HG03066 (cell line): ENCODE data around the gene LIPC.

Source experiments
- ATAC-seq: cut with Tn5 transposase; IDR thresholded peaks from one replicate; pipeline ENCODE4 v1.9.1; 2021; ENCODE audit warnings: low read depth; ENCODE audit not compliant: unreplicated experiment

The LIPC gene

DNA sequence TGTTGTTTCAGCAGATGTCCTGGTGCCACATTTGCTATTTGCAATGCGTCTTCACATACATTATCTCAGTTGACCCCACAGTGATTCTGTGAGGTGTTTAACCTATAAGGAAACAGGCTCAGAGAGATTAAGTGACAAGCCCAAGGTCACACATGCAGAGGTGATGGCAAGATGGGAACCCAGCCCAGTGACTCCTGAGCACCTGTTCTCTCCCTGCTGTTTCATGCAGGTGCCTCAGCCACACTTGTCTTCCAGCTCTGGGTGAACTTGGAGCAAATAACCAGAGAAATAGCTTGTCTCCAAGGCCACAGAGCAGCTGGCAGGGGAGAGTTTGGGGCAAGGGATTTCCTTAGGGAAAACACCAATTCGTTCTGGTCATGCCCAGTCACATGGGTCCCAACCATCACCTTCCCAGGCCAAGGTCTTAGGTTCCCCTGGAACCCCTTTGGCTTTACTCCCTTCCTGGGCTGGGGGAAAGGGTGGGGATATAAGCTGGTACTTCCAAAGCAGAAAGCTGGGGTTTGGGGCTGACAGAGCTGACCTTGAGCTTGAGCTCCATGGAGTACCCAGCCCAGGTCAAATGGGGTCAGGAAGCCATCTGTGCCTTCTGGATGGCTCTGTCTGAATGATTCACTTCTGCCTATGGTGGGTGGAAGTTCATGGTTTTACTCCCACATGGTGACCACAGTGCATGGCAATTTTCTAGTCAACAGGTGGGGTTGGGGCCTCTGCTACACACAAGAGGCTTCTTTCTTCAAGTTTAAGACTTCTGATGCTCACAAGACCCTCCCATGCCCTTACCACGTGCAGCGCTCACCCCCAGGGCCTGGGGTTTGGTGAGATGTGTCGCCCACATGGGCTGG lies 22.4 kb downstream of the LIPC start:
- peak; percentile 62 for ATAC-seq

DNA sequence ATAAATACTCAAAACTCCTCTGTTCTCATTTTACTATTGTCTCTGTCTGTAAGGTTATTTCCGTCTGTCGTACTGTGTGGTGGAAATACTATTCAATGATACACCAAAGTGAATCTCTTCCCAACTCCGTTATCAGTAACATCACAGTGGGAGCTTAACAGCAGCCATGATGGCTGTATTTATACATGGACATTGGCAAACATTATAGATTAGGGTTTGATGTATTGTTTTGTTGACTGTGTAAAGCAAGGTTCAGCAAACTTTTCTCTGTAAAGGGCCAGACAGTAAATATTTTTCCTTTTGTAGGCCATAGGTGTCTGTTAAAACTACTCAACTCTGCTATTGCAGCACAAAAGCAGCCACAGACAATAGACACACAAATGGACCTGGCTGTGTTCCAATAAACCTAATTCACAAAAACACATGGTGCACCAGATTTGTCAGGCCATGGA lies 23.2 kb downstream of the LIPC start:
- ATAC-seq = no peak

DNA sequence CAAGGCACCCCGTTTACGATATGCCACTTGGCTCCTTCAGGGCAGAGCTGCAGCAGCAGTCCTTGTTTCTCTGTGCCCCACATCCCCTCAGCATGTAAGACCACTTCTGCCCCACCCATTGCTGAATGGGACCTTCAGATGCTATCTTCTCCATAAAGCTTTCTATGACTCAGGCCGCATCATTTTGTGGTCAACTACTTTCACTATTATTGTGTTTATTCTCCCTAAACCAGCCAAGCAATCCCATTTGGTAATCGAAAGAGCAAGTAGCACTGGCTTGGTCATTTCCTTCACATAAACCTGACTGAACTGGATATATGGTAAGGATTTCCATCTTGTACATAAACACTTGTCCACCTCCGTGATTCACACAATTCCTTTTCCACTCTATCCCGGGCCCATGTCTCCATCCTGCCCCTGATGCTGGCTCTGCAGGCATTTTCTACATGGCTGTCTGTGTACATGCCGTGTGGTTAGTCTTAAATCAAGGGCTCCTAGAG lies 25.7 kb downstream of the LIPC start:
- peak; percentile 49 for ATAC-seq

DNA sequence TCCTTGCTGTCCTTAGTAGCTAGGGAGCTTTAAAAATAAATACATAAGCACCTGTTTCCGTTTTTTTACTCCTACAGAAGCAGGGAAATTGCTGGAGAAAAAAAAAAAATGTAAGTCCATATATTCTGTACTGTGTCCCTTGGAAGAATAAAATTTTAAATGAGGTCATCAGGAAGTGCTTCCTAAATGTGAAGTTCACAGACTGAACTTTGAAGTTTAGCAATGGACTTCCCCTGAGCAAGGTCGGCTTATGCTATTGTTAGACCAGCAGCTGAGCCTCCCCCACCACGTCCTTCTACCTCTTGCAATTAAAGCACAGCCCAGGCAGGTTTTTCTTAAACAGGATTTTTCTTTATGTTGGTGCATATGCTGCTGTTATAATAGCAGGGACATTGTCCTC lies 26.3 kb downstream of the LIPC start:
- no peak for ATAC-seq

DNA sequence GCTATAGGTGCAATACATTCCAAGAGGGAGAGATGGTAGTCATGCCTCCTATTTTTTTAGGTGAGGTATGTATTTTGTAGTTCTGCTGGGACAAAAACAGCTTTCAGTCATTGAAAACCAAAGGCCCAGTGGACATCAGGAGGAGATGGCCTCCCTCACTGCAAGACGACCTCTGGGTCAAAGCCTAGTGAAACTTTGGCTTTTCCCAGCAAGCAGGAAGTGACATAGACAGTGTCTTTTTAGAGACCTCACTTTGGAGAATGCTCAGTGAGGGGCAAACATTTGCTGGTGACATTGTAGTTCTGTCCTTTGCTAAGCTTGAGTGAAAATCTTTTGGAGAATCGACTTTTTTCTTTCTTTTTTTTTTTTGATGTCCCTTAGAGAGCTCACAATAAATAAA lies 27.3 kb downstream of the LIPC start:
- no peak for ATAC-seq

DNA sequence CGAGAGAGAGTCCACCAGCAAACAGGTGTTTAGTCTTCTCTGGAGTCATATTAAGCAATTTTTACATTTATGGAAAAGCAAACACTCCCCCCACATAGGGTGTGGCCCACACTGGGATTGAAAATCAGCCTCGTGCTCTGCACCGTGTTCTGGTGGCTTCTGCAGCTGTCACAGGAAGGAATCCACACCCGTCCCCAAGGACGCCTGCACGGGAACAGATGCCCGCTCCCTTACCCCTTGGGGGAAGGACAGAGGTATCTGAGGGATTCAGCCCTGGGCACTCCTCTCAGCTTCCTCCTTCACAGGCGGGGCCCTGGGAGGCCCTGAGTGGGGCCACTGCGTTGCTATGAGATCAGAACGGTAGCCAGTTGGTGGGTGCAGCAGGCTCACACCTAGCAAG lies 27.8 kb downstream of the LIPC start:
- ATAC-seq = no peak

DNA sequence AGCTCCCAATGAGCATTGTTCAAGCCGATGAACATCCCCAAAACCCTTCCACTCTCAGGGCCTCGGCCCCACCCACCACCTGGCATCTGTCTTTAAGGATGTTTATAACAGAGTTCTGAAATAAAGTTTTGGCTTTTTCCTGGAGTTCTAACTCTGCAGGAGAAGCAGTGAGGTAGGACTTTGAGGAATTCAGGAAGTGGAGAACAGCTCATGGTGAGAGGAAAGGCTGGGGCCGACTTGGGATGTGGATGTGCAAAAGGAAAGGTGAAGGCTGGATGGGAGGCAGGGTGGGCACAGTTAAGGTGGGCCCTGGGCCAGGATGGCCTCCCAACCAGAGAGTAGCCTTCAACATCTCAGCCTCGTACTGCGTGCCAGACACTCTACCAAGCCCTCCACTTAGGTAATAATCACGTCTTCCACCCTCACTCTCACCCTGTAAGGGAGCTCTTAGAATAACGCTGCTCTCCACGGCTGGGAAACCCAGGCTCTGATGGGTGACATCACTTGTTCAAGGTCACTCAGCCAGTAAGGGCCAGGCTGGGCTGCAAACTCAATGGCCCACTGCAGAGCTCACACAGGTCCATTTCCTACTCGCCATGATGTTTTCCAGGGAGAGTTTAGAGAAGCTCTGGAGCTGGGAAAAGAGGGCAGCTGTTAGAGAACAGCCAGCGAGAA lies 28.5 kb downstream of the LIPC start:
- no peak for ATAC-seq

DNA sequence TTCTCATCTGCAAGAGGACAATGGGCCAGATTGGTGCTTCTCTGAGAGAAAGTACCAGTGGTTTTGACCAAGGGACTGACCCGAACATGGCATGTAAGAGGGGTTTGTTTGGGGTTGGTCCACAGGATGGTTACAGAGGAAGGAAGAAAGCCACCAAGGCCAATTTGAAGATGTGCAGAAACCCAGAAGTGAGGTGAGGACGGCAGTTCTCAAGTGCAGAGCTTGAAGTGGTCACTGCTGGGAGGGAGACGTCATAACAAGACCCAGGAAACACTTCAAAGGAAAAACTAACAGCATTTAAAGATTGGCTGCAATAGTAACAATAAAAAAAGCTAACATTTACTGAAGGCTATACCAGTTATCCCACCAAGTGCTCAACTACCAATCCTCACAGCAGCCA lies 29.1 kb downstream of the LIPC start:
- ATAC-seq = no peak

DNA sequence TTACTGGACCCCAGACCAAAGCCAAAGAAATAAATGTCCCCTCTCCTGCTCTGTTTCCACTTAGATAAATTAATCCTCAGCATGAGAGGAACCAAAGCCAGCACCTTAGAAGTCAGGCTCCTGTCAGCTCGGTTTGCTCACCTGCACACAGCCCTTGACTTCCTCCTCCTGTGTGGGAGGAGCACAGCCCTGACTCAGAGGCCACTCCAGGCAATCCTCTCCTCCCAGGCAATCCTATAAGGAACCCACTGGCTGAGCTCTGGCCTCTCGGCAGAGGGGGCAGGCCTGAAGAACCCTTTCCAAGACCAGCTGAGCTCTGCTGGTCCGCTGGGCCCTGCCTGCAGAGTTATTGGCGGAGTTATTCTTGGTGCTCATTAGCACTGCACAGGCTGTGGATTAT lies 30.8 kb downstream of the LIPC start:
- ATAC-seq = no peak

DNA sequence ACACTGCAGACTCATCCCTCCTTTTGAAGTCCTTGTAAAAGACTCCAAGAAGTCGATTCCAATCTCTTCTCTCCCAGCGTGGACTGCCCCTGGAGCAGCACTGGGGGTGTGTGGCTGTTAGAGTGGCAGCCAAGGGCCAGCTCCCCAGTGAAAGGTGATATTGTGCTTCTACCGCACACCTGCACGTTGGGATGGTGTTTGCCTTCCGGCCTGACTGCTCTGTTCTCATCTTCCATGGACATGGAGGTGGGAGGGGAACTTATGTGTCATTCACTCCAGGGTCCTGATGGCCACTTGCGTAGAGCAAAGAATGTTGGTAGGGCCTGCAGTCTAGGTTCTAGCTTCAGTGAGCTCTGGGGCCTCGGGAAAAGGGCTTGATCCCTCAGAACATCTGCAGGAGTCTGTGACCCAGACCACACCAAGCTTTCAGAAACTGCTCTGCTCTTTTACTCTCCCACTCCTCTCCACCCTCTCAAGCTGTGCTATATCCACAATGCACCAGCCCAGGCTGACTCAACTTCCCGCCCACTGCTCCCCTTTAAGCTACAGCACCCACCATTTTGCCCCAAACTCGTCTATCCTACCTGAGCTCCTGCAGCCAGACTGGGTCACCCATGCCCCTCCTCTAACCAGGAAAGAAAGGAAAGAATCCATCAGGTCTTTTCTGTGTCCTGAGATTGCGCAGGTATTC lies 31.3 kb downstream of the LIPC start:
- ATAC-seq = no peak

DNA sequence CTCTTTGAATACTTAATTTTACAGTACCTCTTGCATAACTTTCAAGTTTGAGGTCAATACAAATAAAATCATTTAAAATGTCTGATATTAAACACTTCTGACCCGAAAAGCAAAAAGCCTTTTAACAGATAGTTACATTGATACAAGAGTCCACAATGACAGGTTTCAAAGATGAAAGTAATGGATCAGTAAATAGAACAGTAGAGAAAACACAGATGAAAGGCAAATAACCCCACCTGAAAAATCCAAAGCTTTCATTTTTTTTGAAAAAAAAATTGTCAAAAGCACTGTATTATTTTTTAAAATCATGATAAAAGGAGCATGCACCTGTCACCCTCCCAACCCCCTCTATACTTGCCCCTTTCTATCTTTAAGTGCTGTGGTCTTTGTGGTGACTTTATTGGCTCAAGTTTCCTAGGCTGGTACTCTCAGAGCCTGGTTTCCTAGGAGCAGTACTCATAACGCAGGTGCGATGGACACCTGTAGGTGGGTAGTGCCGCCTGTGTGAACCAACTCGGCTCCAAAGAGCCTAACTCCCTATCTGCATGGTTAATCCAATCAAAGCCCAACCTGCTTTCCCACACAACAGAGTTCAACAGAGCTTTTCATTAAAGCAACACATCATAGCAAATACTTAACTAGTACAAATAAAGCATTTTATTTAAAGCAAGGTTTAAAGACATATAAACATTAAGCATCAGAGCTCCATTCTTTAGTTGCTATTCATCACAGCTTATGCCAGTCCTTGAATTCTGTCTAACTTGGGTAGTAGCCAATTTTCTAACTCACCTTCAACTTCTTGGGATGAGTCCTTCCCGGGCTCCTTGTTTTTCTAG lies 32.2 kb downstream of the LIPC start:
- no peak for ATAC-seq

DNA sequence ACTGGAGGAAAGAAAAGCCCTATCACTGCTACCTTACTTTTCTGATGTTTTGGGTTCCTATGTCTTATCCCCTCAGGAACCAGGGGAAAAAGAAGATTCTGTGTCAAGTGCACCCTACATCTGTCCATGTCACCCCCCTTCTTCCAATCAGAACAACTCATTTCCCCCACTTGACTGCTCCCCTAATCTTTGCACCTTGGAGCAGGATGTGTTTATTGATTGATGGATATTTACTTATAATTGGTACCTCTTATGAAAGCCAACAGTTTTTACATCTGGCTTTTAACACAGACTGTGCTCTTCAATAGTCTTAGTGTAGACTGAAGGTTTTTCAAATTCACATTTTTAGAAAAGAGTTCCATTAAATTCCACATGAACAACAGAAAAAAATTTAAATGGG lies 33.3 kb downstream of the LIPC start:
- ATAC-seq = no peak

DNA sequence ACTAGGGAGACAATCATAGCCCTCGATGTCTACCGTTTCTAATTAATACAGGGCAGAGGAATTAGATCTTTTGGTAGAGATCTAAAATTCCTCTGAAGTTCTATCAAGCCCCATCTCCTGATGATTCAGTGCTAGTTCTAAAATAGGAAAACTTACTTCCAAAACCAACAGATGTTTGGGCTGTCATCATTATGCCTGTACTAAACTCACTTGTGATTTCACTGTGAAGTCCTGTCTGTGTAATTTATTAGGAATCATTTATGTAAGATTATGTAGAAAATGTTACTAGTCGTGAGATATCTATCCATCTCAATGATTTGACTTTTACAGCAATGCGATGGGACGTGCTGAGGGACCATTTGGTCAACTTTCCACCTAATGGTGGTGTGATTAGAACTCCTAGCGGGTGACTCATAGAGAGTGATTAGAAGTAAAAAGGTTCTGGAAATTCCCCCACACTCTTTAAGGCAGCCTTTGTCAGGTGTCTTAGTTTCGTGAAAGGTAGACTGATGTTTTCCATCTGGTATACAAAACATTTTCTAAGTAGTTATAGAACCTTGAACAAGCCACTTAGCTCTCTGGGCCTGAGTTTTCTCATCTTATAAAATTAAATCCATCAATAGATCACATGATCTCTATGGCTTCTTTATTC lies 34.2 kb downstream of the LIPC start:
- ATAC-seq = no peak

DNA sequence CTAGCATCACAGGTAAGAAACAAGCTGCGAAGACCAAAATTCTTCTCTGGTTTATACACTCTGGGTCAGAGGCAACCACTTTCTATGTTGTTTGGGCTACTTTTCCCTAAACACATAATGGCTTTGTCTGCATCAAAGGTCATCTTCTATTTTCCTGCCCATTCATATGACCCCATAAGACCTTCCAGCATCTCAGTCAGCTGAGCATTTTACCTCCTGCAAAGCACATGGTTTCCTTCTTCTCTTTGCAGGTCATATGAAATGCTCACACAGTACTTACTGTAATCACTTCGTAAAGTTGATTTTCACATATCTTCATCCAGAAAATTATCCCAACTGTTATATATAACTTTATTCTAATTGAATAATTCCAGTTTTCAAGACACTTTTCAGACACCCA lies 34.8 kb downstream of the LIPC start:
- ATAC-seq = no peak

DNA sequence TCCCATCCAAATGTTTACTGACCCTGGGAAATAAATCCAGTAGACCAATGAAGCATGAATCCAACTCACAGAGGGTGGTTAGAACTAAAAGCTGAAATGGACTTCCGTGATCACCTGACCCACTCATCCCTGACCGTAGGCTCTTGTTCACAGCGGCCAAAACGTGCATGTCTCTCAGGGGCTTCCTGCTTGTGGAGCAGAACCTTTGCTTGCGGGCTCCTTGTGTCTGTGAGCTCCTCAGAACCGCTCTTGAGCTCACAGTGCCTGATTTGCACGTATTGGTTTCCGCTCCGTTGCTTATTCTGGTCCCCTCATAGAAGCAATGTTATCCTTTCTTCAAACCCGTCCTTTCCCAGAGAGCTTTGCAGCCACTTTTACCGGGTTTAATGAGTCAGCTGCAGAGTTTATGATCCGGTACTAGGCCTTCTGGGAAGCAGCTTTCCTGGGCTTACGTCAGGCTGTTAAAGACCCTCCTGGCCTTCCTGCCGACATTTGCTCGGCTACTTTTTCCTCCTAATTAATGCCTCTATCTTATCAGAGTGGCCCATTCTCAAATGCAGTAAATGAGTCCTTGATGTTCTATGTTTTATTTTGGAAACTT lies 35.4 kb downstream of the LIPC start:
- no peak for ATAC-seq

DNA sequence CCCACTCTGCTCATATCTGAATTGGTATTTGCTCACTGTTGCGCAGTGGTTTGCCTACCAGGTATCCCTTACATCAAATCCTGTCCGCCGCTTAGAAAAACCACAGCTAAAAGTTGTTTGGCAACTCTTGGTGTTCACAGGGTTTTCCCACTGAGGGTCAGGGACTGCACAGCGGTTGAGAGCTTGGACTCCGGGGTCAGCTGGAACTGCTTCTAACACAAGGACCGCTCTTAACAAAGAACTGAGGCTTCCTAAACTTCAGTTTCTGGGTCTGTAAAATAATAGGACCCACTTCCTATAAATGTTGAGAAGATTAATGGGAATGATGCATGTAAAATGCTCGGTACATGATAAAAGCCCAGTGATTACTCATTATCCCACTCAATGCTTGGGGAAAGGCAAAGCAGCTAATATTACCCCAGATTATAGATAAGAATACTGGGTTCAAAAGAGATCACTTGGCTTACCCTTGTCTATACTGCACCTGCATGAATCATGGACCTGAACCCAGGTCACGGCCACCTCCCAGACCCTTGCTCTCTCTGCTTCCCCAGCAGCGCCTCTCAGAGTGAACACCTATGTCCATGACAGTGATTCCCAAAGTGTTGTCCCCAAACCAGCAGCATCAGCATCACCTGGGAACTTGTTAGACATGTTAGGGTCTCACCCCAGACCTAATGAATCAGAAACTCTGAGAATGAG lies 36.1 kb downstream of the LIPC start:
- ATAC-seq = no peak

DNA sequence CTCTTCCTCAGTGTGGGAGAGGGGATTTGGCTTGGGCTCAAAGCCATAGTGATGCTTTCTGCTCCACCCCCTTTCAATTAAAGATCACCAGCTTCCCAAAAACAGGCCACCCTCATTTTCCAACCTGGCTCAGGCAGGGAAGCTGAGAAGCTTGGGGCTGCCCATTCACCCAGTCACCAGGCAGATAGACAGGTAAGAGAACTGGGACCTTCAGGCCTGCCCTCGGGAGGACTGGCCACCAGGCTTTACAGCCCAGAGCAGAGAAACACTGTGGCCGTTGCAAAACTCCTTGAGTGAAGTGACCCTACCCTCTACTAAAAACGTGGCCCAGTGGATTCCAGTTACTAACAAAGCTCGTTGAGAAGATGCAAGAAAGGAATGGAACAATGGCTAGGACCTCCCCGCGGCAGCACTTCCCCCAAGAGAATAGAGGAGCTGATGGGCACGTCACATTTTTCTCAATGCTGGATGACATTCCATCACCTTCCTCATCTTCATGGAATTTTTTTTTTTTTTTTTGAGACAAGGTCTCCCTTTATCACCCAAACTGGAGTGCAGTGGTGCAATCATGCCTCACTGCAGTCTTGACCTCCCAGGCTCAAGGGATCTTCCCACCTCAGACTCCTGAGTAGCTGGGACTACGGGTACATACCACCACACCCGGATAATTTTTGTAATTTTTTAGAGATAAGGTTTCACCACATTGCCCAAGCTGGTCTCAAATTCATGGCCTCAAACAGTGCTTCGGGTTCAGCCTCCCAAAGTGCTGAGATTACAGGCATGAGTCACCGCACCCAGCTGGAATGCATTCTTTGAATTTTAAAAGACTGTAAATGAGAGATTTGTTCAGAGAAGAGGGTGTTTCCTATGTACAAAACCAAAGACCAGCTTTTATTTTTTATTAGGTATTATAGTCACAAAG lies 37.9 kb downstream of the LIPC start:
- no peak for ATAC-seq

DNA sequence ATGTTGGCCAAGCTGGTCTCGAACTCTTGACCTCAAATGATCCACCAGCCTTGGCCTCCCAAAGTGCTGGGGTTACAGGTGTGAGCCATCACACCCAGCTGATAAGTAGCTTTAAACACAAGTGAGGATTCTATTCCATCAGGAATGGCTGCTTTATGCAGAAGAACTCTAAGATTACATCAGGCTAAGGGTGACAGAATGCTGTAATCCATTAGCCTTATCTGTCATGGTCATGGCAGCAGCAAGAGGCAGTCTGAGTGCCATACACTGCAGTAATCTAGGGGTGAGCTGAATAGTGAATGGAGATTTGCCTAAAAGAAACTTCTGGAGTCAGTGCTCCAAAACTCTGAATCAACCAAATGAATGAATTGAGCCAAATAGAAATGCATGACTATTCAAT lies 39.6 kb downstream of the LIPC start:
- no peak for ATAC-seq
